HT-29 (cell line): ENCODE data around the gene EFCAB13. TPM values are rescaled to one million over a fixed set of nuclear protein-coding genes. Genes with fewer than 3 reads are reported as not detected.
"Not testable (repeated sequence)": the region's sequence is repeated elsewhere in the genome, so short reads cannot be mapped to it uniquely, and the experiment has no call there.

Source experiments
- DNase-seq: peaks from one replicate; pipeline ENCODE4 v3.0.0-alpha.2; 2015; ENCODE audit warnings: low spot score
- total RNA-seq: library from RNA; depleted of rRNA; stranded (reverse); fragments of >200 nt; shearing (Covaris generic); gene quantifications from 2 replicates; pipeline ENCODE4 v1.2.3, GENCODE V29; 2014; rRNA removed

The EFCAB13 gene
- total RNA-seq, 1 experiment from 2014 or later = 0.10 TPM

- DNase-seq = peak; percentile 42
Measured at GRCh38 chr17:47423406-47424295, 99.9 kb downstream of the EFCAB13 start.

- DNase-seq = not testable (repeated sequence)
Measured at GRCh38 chr17:47425233-47425632, 101.5 kb downstream of the EFCAB13 start.

DNA sequence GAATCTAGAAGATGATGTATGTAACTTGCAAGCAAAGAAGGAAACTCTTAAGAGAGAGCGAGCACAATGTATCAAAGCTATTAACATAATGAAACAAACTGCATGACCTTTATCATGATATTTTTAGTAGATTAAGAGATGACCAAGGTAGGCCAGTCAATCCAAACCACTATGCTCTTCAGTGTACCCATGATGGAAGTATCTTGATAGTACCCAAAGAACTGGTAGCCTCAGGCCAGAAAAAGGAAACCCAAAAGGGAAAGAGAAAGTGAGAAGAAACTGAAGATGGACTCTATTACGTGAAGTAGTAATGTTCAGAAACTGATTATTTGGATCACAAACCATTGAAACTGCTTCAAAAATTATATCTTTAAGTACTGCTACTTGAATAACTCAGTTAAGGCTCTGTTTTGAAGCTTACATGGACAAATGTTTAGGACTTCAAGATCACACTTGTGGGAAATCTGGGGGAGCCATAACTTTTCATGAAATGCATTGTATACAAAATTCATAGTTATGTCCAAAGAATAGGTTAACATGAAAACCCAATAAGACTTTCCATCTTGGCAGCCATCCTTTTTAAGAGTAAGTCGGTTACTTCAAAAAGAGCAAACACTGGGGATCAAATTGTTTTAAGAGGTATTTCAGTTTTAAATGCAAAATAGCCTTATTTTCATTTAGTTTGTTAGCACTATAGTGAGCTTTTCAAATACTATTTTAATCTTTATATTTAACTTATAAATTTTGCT lies 102.3 kb downstream of the EFCAB13 start:
- not testable (repeated sequence) for DNase-seq

DNA sequence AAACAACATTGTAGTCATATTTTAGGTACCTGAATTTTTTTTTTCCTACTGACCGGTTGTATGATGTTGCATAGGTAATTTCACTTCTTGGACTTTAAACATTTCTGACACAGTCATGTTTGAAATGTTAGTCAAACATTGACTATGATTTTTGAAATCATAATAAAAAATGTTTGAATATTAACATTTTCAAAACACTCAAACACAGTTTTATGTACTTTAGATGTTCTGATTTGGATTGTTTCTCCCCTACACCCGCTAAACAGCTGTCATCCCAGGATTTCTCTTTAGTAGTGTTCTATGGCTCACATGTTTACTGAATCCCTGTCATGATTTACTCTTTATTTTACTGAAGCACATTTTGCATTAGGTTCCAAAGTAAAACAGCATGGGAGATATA lies 104.2 kb downstream of the EFCAB13 start:
- DNase-seq = no peak

DNA sequence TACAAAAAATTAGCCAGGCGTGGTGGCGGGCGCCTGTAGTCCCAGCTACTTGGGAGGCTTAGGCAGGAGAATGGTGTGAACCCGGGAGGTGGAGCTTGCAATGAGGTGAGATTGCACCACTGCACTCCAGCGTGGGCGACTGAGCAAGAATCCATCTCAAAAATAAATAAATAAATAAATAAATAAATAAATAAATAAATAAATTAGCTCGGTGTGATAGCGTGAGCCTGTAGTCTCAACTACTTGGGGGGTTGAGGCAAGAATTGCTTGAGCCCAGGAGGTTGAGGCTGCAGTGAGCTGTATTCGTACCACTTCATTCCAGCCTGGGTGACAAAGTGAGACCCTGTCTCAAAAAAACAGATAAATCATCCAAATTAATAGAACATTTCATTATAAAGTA lies 108.5 kb downstream of the EFCAB13 start:
- not testable (repeated sequence) for DNase-seq

DNA sequence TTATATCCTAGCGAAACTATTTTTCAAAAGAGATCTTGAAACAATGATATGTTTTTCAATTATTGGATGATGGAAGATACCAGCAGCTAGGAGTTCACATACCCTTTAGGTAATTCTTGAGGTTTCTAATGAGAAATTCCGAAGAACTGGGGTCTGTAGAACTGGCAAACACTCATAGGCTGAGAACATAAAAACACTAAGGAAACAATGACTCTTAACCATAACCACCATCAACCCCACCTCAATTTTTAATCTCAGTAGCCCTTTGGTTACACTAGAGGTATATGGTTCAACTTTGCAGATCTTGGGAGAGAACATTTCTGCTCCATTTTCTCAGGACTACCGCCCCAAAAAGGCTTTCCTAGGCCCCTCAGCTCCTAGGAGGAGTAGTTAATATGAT lies 141.4 kb downstream of the EFCAB13 start:
- no peak for DNase-seq

- DNase-seq = not testable (repeated sequence)
Measured at GRCh38 chr17:47466976-47467375, 143.2 kb downstream of the EFCAB13 start.

DNA sequence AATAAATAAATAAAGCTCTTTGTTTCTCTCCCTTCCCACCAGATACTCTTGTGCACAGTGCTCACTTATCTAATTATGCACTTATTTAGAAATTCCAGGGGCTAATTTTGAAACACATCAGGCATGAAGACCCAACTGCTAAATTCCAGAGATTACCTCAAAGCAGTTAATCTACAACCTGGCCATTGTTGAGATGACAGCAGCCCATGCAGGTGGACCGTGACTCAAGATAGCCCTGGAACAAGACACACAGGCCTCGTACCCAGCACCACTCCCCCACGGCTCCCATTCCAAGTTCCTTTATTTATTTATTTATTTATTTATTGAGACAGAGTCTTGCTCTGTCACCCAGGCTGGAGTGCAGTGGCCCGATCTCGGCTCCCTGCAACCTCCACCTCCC lies 147.1 kb downstream of the EFCAB13 start:
- no peak for DNase-seq

DNA sequence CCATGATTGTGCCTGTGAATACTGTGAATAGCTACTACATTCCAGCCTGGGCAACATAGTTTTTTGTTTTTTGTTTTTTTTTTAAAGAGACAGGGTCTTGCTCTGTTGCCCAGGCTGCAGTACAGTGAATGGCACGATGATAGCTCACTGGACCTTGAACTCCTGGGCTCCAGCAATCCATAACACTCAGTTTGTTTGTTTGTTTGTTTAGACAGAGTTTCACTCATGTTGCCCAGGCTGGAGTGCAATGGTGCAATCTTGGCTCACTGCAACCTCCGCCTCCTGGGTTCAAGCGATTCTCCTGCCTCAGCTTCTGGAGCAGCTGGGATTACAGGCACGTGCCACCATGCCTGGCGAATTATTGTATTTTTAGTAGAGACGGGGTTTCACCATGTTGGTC lies 148.3 kb downstream of the EFCAB13 start:
- DNase-seq = not testable (repeated sequence)

Other genes starting within 250 kb of the EFCAB13 start
- gene CDC27, start 134.7 kb upstream of the EFCAB13 start, total RNA-seq = 36.1 and 43.2 TPM in 2 replicates
- gene MYL4, start 114.6 kb upstream of the EFCAB13 start, total RNA-seq = not detected in 2 replicates
- not detected in 2 replicates for gene ITGB3, start 70.1 kb upstream of the EFCAB13 start, total RNA-seq
- 38.1 and 43.5 TPM in 2 replicates for gene NPEPPS, start 207.2 kb downstream of the EFCAB13 start, total RNA-seq